Gastrocnemius medialis (tissue), 4 donors: ENCODE measurements around the gene FBXO24. TPM values are rescaled to one million over a fixed set of nuclear protein-coding genes. Genes with fewer than 3 reads are reported as not detected.
A peak's percentile ranks its signal among the peaks of the same experiment; 100 is the strongest.
"Not testable (repeated sequence)": the region's sequence is repeated elsewhere in the genome, so short reads cannot be mapped to it uniquely, and the experiment has no call there.

Source experiments
- ATAC-seq, 2 donors: fragments of 150-250 bp; one replicate each; pipeline ENCODE4 v1.9.1; 2016
- DNase-seq, 2 donors: peaks; one replicate each; pipeline ENCODE4 v3.0.0-alpha.2; 2019
- H3K27ac ChIP-seq, 4 donors: fragments of 200-600 bp; sonication (generic); 1 replicate in 1 of 4; 2 replicates in 3 of 4; pipeline ENCODE4 v1.5.1; 2016 to 2018; ENCODE audit warnings: mild to moderate bottlenecking in 2 of 4, moderate library complexity in 1 of 4
- H3K27me3 ChIP-seq, 3 donors: fragments of 200-600 bp; sonication (generic) in 2 of 3; 1 replicate in 1 of 3; 2 replicates in 2 of 3; pipeline versions ENCODE4 v1.5.1 to v1.6.0; 2016 to 2019; ENCODE audit warnings: mild to moderate bottlenecking in 1 of 3, moderate library complexity in 1 of 3
- H3K36me3 ChIP-seq, 2 donors: fragments of 200-600 bp; sonication (generic) in 1 of 2; one replicate each; pipeline ENCODE4 v1.5.1; 2017 to 2018
- H3K4me1 ChIP-seq, 2 donors: fragments of 200-600 bp; sonication (generic) in 1 of 2; one replicate each; pipeline ENCODE4 v1.5.1; 2016 to 2017; ENCODE audit warnings: mild to moderate bottlenecking in 2 of 2
- H3K4me3 ChIP-seq, 4 donors: fragments of 200-600 bp; sonication (generic) in 3 of 4; 1 replicate in 1 of 4; 2 replicates in 3 of 4; pipeline ENCODE4 v1.5.1; 2016 to 2019; ENCODE audit warnings: mild to moderate bottlenecking in 2 of 4
- H3K9me3 ChIP-seq, 3 donors: fragments of 200-600 bp; sonication (generic) in 2 of 3; 1 replicate in 1 of 3; 2 replicates in 2 of 3; pipeline ENCODE4 v1.5.1; 2016 to 2019
- POLR2A ChIP-seq, 2 donors: fragments of 450-650 bp; IDR thresholded peaks; one replicate each; pipeline ENCODE4 v1.6.1; 2017; ENCODE audit warnings: antibody characterized with exemption in 2 of 2, mild to moderate bottlenecking in 2 of 2, moderate library complexity in 2 of 2
- in situ Hi-C, 4 donors: fragments of 200-750 bp; cut with MboI; loops; one replicate each; pipeline versions ENCODE4 v1.15.0 to v1.8.0; 2017; ENCODE audit warnings: low sequenced_read_pairs in 4 of 4
- intact Hi-C: fragments of 100-400 bp; cut with DNase I; formaldehyde crosslinking; loops from one replicate; pipeline ENCODE4 v1.15.1; 2023; ENCODE audit warnings: low total_unique reads
- total RNA-seq, 4 donors: library from RNA; depleted of rRNA; stranded (reverse); fragments of >200 nt; gene quantifications; one replicate each; pipeline versions ENCODE4 v1.1.0 to v1.2.3, GENCODE V29; 2016
- TF ChIP-seq, protein P1 (sequence below), 5 experiments: fragments of 450-650 bp in 3 of 5; fragments of 200-600 bp in 2 of 5; sonication (generic) in 2 of 5; IDR thresholded peaks in 4 of 5; conservative IDR thresholded peaks in 1 of 5; 1 replicate in 4 of 5; 2 replicates in 1 of 5; pipeline ENCODE4 v1.5.1; 2016 to 2019; ENCODE audit warnings: antibody characterized with exemption in 5 of 5, mild to moderate bottlenecking in 3 of 5, moderate library complexity in 3 of 5

Gene FBXO24
- not detected for total RNA-seq

- ATAC-seq (peak; percentile 96 to 98), DNase-seq (peak; percentile 100)
- peaks cover 0 to 10% of the 10 kb centered on the region in 2 donors for H3K36me3 ChIP-seq
- in situ Hi-C loops (loop anchor here in 1 of 4 donors (10.0 to 25.0 kb wide), 2 partner anchors 108 to 276 kb away; partner anchors contain the start of genes GIGYF1, SLC12A9 and TRIP6), intact Hi-C loops (loop anchor here (1.0 to 2.0 kb wide), 4 partner anchors 18 to 87 kb away; partner anchors contain the start of genes GNB2 and MOSPD3)
- TF ChIP-seq POLR2A (IDR thresholded peaks at IDR 0.05), result no peak
- H3K4me1 ChIP-seq, result peaks cover 11 to 30% of the 10 kb centered on the region in 2 donors
- no peaks in the 10 kb centered on the region for H3K9me3 ChIP-seq
- H3K27me3 ChIP-seq, result no peaks in the 10 kb centered on the region
- peak within 1 kb of the TSS; percentile 89 to 98 (median 96) for H3K4me3 ChIP-seq
- H3K27ac ChIP-seq, result peak within 1 kb of the TSS; percentile 92 to 97 (median 96)
Measured at GRCh38 chr7:100586266-100587025, at the start of gene FBXO24. FBXO24 (plus strand) TSS chr7:100586328; CDS start chr7:100586626, 298 bp downstream.

GRCh38 chr7:100536695-100537094 is 49.4 kb upstream of the FBXO24 start:
- intact Hi-C loops, H3K36me3 ChIP-seq, in situ Hi-C loops, ATAC-seq, DNase-seq, H3K9me3 ChIP-seq, H3K4me3 ChIP-seq, H3K27ac ChIP-seq, H3K27me3 ChIP-seq: not testable (repeated sequence)
- H3K4me1 ChIP-seq, result peaks cover 8 to 20% of the 10 kb centered on the region in 2 donors

DNA sequence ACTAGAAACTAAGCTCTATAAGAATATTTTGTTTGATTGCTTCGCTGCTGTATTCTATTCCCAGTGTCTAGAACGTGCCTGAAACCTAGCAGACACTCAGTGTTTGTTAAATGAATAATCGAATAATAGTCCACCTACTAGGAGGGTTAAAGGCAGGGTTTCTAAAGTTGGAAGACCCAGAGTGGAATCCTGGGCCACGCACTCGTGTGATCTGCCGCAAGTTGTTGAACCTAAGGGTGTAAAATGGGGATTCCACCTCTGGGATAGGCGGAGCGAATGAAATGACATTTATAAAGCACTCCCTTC is 47.8 kb upstream of the FBXO24 start:
- in situ Hi-C loops (no loop called here), intact Hi-C loops (loop anchor here (1.0 to 2.0 kb wide), 4 partner anchors 48 to 135 kb away; partner anchors contain the start of genes FBXO24, GNB2, LRCH4 and MEPCE)
- ATAC-seq (no peak), DNase-seq (no peak)
- Histone ChIP-seq H3K27ac (peak overlapping the region; percentile 33 to 70 (median 57)), H3K27me3 (no peaks in the 10 kb centered on the region), H3K9me3 (no peaks in the 10 kb centered on the region), H3K4me1 (peaks cover 8 to 20% of the 10 kb centered on the region in 2 donors), H3K36me3 (no peaks in the 10 kb centered on the region), H3K4me3 (peak overlapping the region; percentile 21 to 74 (median 41))
- TF ChIP-seq, protein P1, sequence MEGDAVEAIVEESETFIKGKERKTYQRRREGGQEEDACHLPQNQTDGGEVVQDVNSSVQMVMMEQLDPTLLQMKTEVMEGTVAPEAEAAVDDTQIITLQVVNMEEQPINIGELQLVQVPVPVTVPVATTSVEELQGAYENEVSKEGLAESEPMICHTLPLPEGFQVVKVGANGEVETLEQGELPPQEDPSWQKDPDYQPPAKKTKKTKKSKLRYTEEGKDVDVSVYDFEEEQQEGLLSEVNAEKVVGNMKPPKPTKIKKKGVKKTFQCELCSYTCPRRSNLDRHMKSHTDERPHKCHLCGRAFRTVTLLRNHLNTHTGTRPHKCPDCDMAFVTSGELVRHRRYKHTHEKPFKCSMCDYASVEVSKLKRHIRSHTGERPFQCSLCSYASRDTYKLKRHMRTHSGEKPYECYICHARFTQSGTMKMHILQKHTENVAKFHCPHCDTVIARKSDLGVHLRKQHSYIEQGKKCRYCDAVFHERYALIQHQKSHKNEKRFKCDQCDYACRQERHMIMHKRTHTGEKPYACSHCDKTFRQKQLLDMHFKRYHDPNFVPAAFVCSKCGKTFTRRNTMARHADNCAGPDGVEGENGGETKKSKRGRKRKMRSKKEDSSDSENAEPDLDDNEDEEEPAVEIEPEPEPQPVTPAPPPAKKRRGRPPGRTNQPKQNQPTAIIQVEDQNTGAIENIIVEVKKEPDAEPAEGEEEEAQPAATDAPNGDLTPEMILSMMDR (IDR thresholded peaks at IDR 0.05 in 4 of 5, conservative IDR thresholded peaks at IDR 0.05 in 1 of 5), result no peak

DNA sequence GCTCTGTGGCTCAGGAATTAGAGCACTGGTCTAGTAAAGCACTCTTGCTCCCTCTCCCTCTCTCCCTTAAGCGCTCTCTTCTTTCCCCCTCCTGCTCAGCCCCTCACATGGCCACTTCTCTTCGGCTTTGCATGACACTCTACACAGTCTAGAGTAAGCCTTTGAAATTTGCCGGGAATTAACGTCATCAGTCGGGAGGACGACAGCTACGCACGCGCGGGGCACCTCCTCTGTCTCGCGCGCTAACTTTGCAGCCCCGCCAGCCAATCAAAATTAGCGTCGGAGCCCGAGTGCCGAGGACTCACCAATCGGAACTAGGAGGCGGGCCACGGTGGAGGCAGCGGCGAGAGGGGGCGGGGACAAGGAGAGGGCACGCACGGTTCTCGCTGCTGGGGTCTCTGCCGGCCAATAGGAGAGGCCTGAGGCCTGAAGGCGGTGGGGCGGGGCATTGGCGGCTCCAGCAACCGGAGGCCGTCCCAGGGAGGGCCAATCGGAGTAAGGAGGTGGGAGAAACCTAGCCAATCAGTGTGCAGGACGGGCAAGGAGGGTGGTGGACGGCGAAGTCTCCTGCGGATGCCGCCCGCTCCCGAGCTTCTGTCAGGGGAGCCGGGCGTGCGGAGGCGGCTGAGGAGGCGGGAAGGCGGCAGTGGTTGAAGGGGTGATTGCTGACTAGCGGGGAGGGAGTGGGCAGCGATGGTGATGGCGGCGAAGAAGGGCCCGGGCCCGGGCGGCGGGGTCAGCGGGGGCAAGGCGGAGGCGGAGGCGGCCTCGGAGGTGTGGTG is 47.3 kb upstream of the FBXO24 start, which contains the start of gene AGFG2:
Gene AGFG2, plus strand, starts transcription at position 550 of the 782 bp plus-strand sequence. Its CDS starts 144 bp downstream, at position 694.
- peak within 1 kb of the TSS; percentile 74 to 97 (median 82) for H3K4me3 ChIP-seq
- no peaks in the 10 kb centered on the region for H3K9me3 ChIP-seq
- DNase-seq (peak; percentile 100), ATAC-seq (peak; percentile 98)
- H3K27me3 ChIP-seq, result no peaks in the 10 kb centered on the region
- peak within 1 kb of the TSS; percentile 60 to 85 (median 80) for H3K27ac ChIP-seq
- no peaks in the 10 kb centered on the region for H3K36me3 ChIP-seq
- peaks cover 8 to 20% of the 10 kb centered on the region in 2 donors for H3K4me1 ChIP-seq
- in situ Hi-C loops, result no loop called here
- intact Hi-C loops, result loop anchor here (1.0 to 2.0 kb wide), 4 partner anchors 47 to 134 kb away; partner anchors contain the start of genes FBXO24, GNB2, LRCH4 and MEPCE
- peak; percentile 39 to 53 for TF ChIP-seq POLR2A (IDR thresholded peaks at IDR 0.05)
- TF ChIP-seq, protein P1 (IDR thresholded peaks at IDR 0.05 in 4 of 5, conservative IDR thresholded peaks at IDR 0.05 in 1 of 5), result no peak

- ATAC-seq (no peak), DNase-seq (no peak)
- Histone ChIP-seq H3K9me3 (no peaks in the 10 kb centered on the region), H3K4me3 (peak overlapping the region; percentile 74 to 97 (median 82)), H3K27ac (peak overlapping the region; percentile 60 to 85 (median 80)), H3K27me3 (no peaks in the 10 kb centered on the region), H3K36me3 (no peaks in the 10 kb centered on the region), H3K4me1 (peaks cover 12 to 26% of the 10 kb centered on the region in 2 donors)
- no peak for TF ChIP-seq POLR2A (IDR thresholded peaks at IDR 0.05)
- TF ChIP-seq, protein P1 (IDR thresholded peaks at IDR 0.05 in 4 of 5, conservative IDR thresholded peaks at IDR 0.05 in 1 of 5), result no peak
- in situ Hi-C loops (loop anchor here in 1 of 4 donors (5.0 kb wide), 1 partner anchor 62 kb away; the partner anchor contains the start of gene TSC22D4), intact Hi-C loops (loop anchor here (2.0 kb wide), 2 partner anchors 61 to 111 kb away; partner anchors contain the start of genes MEPCE, TSC22D4 and ZCWPW1)
Measured at GRCh38 chr7:100539436-100540006, 46.6 kb upstream of the FBXO24 start.
